ENCODE results near the gene GNGT1. TPM values are rescaled to one million over a fixed set of nuclear protein-coding genes. Genes with fewer than 3 reads are reported as not detected.
A peak's percentile ranks its signal among the peaks of the same experiment; 100 is the strongest.
"Not testable (repeated sequence)": the region's sequence is repeated elsewhere in the genome, so short reads cannot be mapped to it uniquely, and the experiment has no call there.

The GNGT1 gene
- total RNA-seq, 4 donors from 2014 or later, result not detected

GRCh38 chr7:93913197-93913596, 6.8 kb downstream of the GNGT1 start:
- TF ChIP-seq CTCF (IDR thresholded peaks at IDR 0.05 in 4 of 5, conservative IDR thresholded peaks at IDR 0.05 in 1 of 5) (no peak), POLR2A (IDR thresholded peaks at IDR 0.05) (no peak)
- no peaks in the 10 kb centered on the region for H3K4me1 ChIP-seq
- H3K27ac ChIP-seq, result no peak overlapping the region
- no peaks in the 10 kb centered on the region for H3K9me3 ChIP-seq
- no peaks in the 10 kb centered on the region for H3K27me3 ChIP-seq
- in situ Hi-C loops (cut with MboI; ENCODE audit: low sequenced_read_pairs in 4 of 4) (no loop called here), intact Hi-C loops (cut with DNase I; ENCODE audit: low total_unique reads) (no loop called here)
- DNase-seq (no peak), ATAC-seq (no peak)
- H3K4me3 ChIP-seq, result no peak overlapping the region
- no peaks in the 10 kb centered on the region for H3K36me3 ChIP-seq

- TF ChIP-seq CTCF (IDR thresholded peaks at IDR 0.05 in 4 of 5, conservative IDR thresholded peaks at IDR 0.05 in 1 of 5) (no peak), POLR2A (IDR thresholded peaks at IDR 0.05) (no peak)
- no peaks in the 10 kb centered on the region for H3K4me1 ChIP-seq
- peak in 1 of 2 donors; percentile 60 for ATAC-seq
- no peaks in the 10 kb centered on the region for H3K9me3 ChIP-seq
- no peaks in the 10 kb centered on the region for H3K36me3 ChIP-seq
- H3K27ac ChIP-seq, result peak overlapping the region; percentile 10 to 57 (median 32)
- DNase-seq, result no peak
- intact Hi-C loops (cut with DNase I; ENCODE audit: low total_unique reads) (no loop called here), in situ Hi-C loops (cut with MboI; ENCODE audit: low sequenced_read_pairs in 4 of 4) (no loop called here)
- H3K27me3 ChIP-seq, result peaks cover 0 to 6% (median 0%) of the 10 kb centered on the region in 3 donors
- H3K4me3 ChIP-seq, result no peak overlapping the region
Observed at GRCh38 chr7:93914581-93915066, 8.3 kb downstream of the GNGT1 start.

- H3K9me3 ChIP-seq; H3K27me3 ChIP-seq; ATAC-seq; DNase-seq; H3K36me3 ChIP-seq; H3K4me3 ChIP-seq; H3K4me1 ChIP-seq; intact Hi-C loops (cut with DNase I; ENCODE audit: low total_unique reads); in situ Hi-C loops (cut with MboI; ENCODE audit: low sequenced_read_pairs in 4 of 4): not testable (repeated sequence)
- peak overlapping the region in 1 of 4 donors; percentile 22 for H3K27ac ChIP-seq
Observed at GRCh38 chr7:93915206-93915842, 9.0 kb downstream of the GNGT1 start.

- H3K36me3 ChIP-seq; H3K4me1 ChIP-seq; H3K9me3 ChIP-seq; DNase-seq; H3K27ac ChIP-seq; in situ Hi-C loops (cut with MboI; ENCODE audit: low sequenced_read_pairs in 4 of 4); ATAC-seq; intact Hi-C loops (cut with DNase I; ENCODE audit: low total_unique reads); H3K4me3 ChIP-seq: not testable (repeated sequence)
- H3K27me3 ChIP-seq, result peaks cover 0 to 11% (median under 1%) of the 10 kb centered on the region in 3 donors
Observed at GRCh38 chr7:93915888-93916287, 9.5 kb downstream of the GNGT1 start.

GRCh38 chr7:93916315-93916714, 9.9 kb downstream of the GNGT1 start:
- ATAC-seq; H3K4me3 ChIP-seq; H3K9me3 ChIP-seq; intact Hi-C loops (cut with DNase I; ENCODE audit: low total_unique reads); DNase-seq; H3K36me3 ChIP-seq; H3K27ac ChIP-seq; H3K4me1 ChIP-seq; in situ Hi-C loops (cut with MboI; ENCODE audit: low sequenced_read_pairs in 4 of 4): not testable (repeated sequence)
- H3K27me3 ChIP-seq, result peaks cover 0 to 14% (median 4%) of the 10 kb centered on the region in 3 donors

- ATAC-seq (no peak), DNase-seq (no peak)
- Histone ChIP-seq H3K27ac (peak overlapping the region; percentile 76 to 85 (median 82)), H3K4me3 (peak overlapping the region; percentile 58 to 68 (median 63)), H3K27me3 (peaks cover 3 to 19% (median 10%) of the 10 kb centered on the region in 3 donors), H3K36me3 (no peaks in the 10 kb centered on the region), H3K4me1 (peaks cover 5 to 12% of the 10 kb centered on the region in 2 donors), H3K9me3 (no peaks in the 10 kb centered on the region)
- intact Hi-C loops (cut with DNase I; ENCODE audit: low total_unique reads) (loop anchor here (10.0 kb wide), 1 partner anchor 374 kb away; no protein-coding TSS in a partner anchor), in situ Hi-C loops (cut with MboI; ENCODE audit: low sequenced_read_pairs in 4 of 4) (no loop called here)
- TF ChIP-seq POLR2A (IDR thresholded peaks at IDR 0.05) (no peak), CTCF (IDR thresholded peaks at IDR 0.05 in 4 of 5, conservative IDR thresholded peaks at IDR 0.05 in 1 of 5) (no peak)
Observed at GRCh38 chr7:93920496-93921182, 14.3 kb downstream of the GNGT1 start.

Data from gastrocnemius medialis (tissue), 4 donors.